ENCODE measurements around the gene TBC1D22B.
"Not testable (repeated sequence)": the region's sequence is repeated elsewhere in the genome, so short reads cannot be mapped to it uniquely, and the experiment has no call there.

The TBC1D22B gene

GRCh38 chr6:37303891-37304503 is 46.4 kb downstream of the TBC1D22B start:
- no peak overlapping the region for H3K4me3 ChIP-seq (ENCODE audit: low read depth, low read length)
- TF ChIP-seq, protein P1, sequence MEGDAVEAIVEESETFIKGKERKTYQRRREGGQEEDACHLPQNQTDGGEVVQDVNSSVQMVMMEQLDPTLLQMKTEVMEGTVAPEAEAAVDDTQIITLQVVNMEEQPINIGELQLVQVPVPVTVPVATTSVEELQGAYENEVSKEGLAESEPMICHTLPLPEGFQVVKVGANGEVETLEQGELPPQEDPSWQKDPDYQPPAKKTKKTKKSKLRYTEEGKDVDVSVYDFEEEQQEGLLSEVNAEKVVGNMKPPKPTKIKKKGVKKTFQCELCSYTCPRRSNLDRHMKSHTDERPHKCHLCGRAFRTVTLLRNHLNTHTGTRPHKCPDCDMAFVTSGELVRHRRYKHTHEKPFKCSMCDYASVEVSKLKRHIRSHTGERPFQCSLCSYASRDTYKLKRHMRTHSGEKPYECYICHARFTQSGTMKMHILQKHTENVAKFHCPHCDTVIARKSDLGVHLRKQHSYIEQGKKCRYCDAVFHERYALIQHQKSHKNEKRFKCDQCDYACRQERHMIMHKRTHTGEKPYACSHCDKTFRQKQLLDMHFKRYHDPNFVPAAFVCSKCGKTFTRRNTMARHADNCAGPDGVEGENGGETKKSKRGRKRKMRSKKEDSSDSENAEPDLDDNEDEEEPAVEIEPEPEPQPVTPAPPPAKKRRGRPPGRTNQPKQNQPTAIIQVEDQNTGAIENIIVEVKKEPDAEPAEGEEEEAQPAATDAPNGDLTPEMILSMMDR (IDR thresholded peaks at IDR 0.05; ENCODE audit: low read depth, low read length), result peak; percentile 57

DNA sequence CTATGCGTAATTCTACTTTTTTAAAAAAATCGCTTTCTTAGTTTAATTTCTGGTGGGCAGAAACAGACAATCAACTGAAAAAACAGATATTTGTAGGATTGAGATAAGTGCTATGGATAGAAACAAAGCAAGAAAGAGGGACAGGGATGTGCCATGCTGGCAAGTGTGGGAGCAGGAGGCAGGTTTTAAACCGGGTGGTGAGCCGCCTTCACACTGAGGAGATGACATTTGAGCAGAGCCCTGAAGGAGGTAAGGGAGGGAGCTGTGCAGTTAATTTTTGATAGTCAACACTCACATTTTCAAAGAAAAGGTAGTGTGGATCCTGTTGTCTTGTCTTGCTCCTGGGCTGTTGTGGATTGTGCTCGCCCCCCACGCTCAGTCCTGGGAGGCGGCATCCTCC is 47.2 kb downstream of the TBC1D22B start:
- no peak overlapping the region for H3K4me3 ChIP-seq (ENCODE audit: low read depth, low read length)
- TF ChIP-seq, protein P1 (IDR thresholded peaks at IDR 0.05; ENCODE audit: low read depth, low read length), result no peak

DNA sequence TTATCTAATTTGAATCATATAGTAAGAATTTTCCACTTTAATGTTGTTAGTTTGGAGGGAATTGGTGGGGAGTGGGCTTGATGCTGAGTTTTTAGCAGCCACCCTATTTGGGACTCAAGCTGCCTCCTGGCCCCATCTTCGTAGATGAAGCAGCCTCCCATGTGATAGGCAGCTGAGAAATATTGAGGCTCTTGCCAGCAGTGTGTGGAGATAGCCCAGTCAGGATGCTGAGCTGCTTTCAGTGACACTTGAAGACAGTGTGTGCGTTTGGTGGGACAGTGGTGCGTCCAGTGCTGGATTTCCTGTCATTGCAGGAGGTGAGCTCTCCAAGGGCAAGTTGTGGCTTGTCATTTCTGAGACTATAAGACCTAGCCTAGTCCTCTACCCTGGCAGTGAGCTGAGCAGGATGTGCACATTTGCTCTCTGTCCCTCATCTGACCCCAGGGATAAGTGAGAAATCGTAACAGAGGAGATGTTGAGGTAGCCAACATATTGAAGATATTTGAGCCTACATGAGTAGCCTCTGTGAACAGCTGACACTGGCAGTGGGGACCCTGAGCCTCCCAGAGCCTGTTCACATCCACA is 48.4 kb downstream of the TBC1D22B start:
- TF ChIP-seq, protein P1 (IDR thresholded peaks at IDR 0.05; ENCODE audit: low read depth, low read length), result no peak
- no peak overlapping the region for H3K4me3 ChIP-seq (ENCODE audit: low read depth, low read length)

DNA sequence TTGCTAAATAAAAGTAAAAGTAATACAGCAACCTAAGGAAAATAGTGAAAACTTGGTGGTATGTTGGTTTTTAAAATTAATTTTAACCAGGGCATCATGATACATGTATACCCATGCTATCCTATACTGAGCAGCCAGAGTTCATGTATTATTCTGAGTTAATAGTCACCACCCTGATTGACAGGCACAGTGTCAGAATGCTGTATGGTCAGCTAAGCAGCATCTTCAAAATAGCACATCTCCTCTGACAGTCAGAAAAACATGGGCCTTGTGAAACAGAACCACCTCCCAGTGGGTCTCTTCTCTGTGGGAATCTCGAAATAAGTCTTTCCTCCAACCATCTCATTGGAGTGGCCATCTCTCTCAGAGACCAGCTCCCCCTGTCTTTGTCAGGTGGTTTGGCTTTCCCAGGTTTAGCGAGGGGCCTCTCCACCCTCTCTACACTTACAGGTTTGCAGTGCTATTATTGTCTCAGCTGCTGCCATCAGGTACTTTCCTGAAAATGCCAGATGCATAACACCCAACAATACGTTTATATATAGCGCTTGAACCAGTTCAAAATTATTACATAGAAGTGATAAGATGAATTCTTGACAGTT is 49.2 kb downstream of the TBC1D22B start:
- TF ChIP-seq, protein P1 (IDR thresholded peaks at IDR 0.05; ENCODE audit: low read depth, low read length), result no peak
- H3K4me3 ChIP-seq (ENCODE audit: low read depth, low read length), result no peak overlapping the region

DNA sequence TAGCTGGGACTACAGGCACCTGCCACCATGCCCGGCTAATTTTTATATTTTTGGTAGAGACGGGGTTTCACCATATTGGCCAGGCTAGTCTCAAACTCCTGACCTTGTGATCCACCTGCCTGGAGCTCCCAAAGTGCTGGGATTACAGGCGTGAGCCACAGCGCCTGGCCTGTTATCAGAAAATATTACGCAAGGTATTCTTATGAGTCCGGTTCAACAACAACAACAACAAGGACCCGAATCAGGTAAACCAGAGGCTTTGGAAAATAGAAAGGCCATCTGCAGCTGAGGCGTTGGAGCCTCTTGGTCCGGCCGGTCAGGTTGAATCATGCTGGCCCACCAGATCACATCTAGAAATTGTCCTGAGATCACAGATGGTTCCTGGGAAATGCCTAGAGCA is 49.9 kb downstream of the TBC1D22B start:
- not testable (repeated sequence) for H3K4me3 ChIP-seq (ENCODE audit: low read depth, low read length)

GRCh38 chr6:37308069-37308815 is 50.7 kb downstream of the TBC1D22B start:
- no peak overlapping the region for H3K4me3 ChIP-seq (ENCODE audit: low read depth, low read length)
- TF ChIP-seq, protein P1 (IDR thresholded peaks at IDR 0.05; ENCODE audit: low read depth, low read length), result no peak

DNA sequence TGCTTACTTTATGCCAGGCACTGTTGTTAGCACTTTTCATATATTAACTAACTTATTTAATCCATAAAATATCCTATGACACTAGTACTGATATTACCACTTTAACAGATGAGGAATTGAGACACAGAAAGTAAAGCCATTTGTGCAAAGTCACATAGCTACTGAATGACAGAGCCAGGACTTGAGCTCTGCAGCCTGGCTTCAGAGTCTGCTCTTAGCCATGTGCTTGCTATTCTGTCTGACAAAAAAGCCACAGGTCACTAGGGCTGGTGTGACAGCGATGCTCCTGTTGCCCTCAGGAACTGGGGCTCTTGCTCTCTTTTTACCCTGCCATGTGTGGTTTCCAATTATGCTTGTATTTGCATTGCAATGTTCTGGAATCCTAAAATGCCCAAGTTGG is 51.5 kb downstream of the TBC1D22B start:
- H3K4me3 ChIP-seq (ENCODE audit: low read depth, low read length), result no peak overlapping the region
- TF ChIP-seq, protein P1 (IDR thresholded peaks at IDR 0.05; ENCODE audit: low read depth, low read length), result no peak
